GM19239 (cell line): ENCODE measurements around the gene LRRN1.
"Not testable (repeated sequence)": the region's sequence is repeated elsewhere in the genome, so short reads cannot be mapped to it uniquely, and the experiment has no call there.

Experiments used
- DNase-seq: peaks from one replicate; pipeline ENCODE4 v3.0.0; 2011; ENCODE audit warnings: low spot score; ENCODE audit not compliant: insufficient read length
- FAIRE-seq: peaks from 2 replicates; lab custom pipeline; 2011; peaks lifted over from hg19 to GRCh38; lab: Jason Lieb, UNC

LRRN1 gene

GRCh38 chr3:3806092-3806491 lies 6.9 kb downstream of the LRRN1 start:
- no peak for FAIRE-seq
- no peak for DNase-seq

- DNase-seq (no peak), FAIRE-seq (no peak)
Observed at GRCh38 chr3:3806856-3807255, 7.6 kb downstream of the LRRN1 start.

- FAIRE-seq (no peak), DNase-seq (no peak)
Observed at GRCh38 chr3:3813013-3813412, 13.8 kb downstream of the LRRN1 start.

GRCh38 chr3:3815206-3815605 lies 16.0 kb downstream of the LRRN1 start:
- FAIRE-seq = no peak
- no peak for DNase-seq

- DNase-seq (no peak), FAIRE-seq (no peak)
Observed at GRCh38 chr3:3816034-3816433, 16.8 kb downstream of the LRRN1 start.

GRCh38 chr3:3817865-3818264 lies 18.6 kb downstream of the LRRN1 start:
- FAIRE-seq = no peak
- no peak for DNase-seq

GRCh38 chr3:3821777-3822176 lies 22.5 kb downstream of the LRRN1 start:
- DNase-seq (no peak), FAIRE-seq (no peak)

- no peak for DNase-seq
- FAIRE-seq = no peak
Observed at GRCh38 chr3:3825035-3825434, 25.8 kb downstream of the LRRN1 start.

GRCh38 chr3:3826521-3826920 lies 27.3 kb downstream of the LRRN1 start:
- FAIRE-seq = no peak
- no peak for DNase-seq

GRCh38 chr3:3827111-3827510 lies 27.9 kb downstream of the LRRN1 start:
- FAIRE-seq = no peak
- no peak for DNase-seq

GRCh38 chr3:3828417-3828816 lies 29.2 kb downstream of the LRRN1 start:
- not testable (repeated sequence) for DNase-seq, FAIRE-seq

- DNase-seq (no peak), FAIRE-seq (no peak)
Observed at GRCh38 chr3:3836845-3837244, 37.6 kb downstream of the LRRN1 start.

GRCh38 chr3:3842356-3842755 lies 43.1 kb downstream of the LRRN1 start:
- FAIRE-seq (no peak), DNase-seq (no peak)

- FAIRE-seq (no peak), DNase-seq (no peak)
Observed at GRCh38 chr3:3847994-3848922, 49.0 kb downstream of the LRRN1 start.

- FAIRE-seq (no peak), DNase-seq (no peak)
Observed at GRCh38 chr3:3848923-3849275, 49.7 kb downstream of the LRRN1 start.

- peak; percentile 49 for FAIRE-seq
- no peak for DNase-seq
Observed at GRCh38 chr3:3851621-3852323, 52.5 kb downstream of the LRRN1 start.

- FAIRE-seq (no peak), DNase-seq (no peak)
Observed at GRCh38 chr3:3853544-3853943, 54.3 kb downstream of the LRRN1 start.

- DNase-seq (no peak), FAIRE-seq (no peak)
Observed at GRCh38 chr3:3855056-3855455, 55.8 kb downstream of the LRRN1 start.

- FAIRE-seq (no peak), DNase-seq (no peak)
Observed at GRCh38 chr3:3860235-3860634, 61.0 kb downstream of the LRRN1 start.

GRCh38 chr3:3862534-3862933 lies 63.3 kb downstream of the LRRN1 start:
- DNase-seq = no peak
- FAIRE-seq = no peak

- DNase-seq (no peak), FAIRE-seq (no peak)
Observed at GRCh38 chr3:3875491-3875890, 76.3 kb downstream of the LRRN1 start.

GRCh38 chr3:3881050-3881449 lies 81.8 kb downstream of the LRRN1 start:
- DNase-seq = no peak
- FAIRE-seq = no peak
